HG02981 (cell line): ENCODE measurements around the gene DPP6.

Experiments
- ATAC-seq: cut with Tn5 transposase; IDR thresholded peaks from one replicate; pipeline ENCODE4 v1.9.1; 2021; ENCODE audit warnings: mild to moderate bottlenecking, moderate library complexity; ENCODE audit not compliant: unreplicated experiment

The DPP6 gene

GRCh38 chr7:154898973-154899855 lies 847.0 kb downstream of the DPP6 start:
- ATAC-seq: no peak

- ATAC-seq: no peak
Measured at GRCh38 chr7:154899862-154900261, 847.7 kb downstream of the DPP6 start.

- no peak for ATAC-seq
Measured at GRCh38 chr7:154902600-154903082, 850.4 kb downstream of the DPP6 start.

DNA sequence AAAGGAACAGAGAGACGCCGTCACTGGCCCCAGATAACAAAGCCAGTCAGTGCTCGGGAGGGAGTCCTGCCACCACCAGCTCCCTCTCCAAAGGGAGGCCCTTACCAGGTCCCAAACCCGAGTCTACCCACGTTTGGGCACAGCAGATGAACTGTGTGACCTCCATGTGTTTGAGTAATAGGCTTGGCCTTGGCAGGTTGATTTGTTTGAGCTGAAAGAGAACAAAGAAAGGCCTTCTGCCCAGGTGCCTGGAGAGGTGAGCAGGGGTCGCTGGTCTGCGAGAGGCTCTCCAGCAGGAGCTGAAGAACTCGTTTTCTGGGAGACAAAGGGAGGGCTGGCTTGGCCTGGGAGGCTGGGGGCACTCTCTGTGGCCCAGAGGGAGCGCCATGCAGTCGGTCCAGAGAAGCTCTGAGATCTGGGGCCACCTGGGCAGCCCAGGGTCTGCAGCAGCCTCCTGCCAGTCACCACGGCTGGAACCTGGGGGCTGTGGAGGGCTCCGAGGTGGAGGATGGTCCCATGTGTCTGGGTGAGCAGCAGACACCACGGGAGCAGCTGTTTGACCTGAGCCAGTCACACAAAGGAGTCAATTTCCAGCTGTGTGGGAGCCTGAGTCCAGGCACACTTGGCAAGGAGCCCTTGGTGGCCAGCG lies 851.0 kb downstream of the DPP6 start:
- no peak for ATAC-seq

- ATAC-seq: no peak
Measured at GRCh38 chr7:154905146-154905545, 852.9 kb downstream of the DPP6 start.

- ATAC-seq: no peak
Measured at GRCh38 chr7:154905615-154906014, 853.4 kb downstream of the DPP6 start.

- no peak for ATAC-seq
Measured at GRCh38 chr7:154906201-154906600, 854.0 kb downstream of the DPP6 start.

- no peak for ATAC-seq
Measured at GRCh38 chr7:154906736-154907355, 854.6 kb downstream of the DPP6 start.

DNA sequence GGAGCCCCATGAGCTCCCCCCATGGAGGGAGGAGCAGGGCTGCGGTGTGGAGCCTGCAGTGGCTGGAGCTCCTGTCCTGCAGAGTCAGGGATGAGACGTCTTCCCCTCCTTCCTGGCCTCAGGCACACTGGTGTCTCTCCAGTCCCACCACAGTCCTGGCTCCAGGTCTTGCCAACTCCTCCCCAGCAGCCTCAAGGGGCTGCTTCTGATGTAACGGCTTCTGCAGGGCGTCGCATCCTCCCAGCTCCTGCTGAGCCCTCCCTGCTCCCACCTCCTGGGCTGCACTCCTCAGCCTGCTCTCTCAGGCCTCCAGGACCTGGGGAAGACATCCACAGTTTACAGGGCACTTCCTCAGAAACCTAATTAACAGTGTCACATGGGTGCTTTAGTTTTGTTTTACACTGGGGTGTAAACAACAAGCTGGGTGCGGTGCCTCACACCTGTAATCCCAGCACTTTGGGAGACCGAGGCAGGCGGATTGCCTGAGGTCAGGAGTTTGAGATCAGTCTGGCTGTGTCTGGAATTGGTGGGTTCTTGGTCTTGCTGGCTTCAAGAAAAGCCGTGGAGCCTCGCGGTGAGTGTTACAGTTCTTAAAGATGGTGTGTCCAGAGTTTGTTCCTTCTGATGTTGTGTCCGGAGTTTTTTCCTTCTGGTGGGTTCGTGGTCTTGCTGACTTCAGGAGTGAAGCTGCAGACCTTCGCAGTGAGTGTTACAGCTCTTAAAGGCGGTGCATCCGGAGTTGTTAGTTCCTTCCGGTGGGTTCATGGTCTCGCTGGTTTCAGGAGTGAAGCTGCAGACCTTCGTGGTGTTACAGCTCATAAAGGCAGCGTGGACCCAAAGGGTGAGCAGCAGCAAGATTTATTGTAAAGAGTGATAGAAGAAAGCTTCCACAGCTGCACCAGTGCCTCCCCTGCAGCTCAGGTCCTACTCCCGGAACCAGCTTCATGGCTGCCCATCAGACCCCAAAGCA lies 855.7 kb downstream of the DPP6 start:
- no peak for ATAC-seq

DNA sequence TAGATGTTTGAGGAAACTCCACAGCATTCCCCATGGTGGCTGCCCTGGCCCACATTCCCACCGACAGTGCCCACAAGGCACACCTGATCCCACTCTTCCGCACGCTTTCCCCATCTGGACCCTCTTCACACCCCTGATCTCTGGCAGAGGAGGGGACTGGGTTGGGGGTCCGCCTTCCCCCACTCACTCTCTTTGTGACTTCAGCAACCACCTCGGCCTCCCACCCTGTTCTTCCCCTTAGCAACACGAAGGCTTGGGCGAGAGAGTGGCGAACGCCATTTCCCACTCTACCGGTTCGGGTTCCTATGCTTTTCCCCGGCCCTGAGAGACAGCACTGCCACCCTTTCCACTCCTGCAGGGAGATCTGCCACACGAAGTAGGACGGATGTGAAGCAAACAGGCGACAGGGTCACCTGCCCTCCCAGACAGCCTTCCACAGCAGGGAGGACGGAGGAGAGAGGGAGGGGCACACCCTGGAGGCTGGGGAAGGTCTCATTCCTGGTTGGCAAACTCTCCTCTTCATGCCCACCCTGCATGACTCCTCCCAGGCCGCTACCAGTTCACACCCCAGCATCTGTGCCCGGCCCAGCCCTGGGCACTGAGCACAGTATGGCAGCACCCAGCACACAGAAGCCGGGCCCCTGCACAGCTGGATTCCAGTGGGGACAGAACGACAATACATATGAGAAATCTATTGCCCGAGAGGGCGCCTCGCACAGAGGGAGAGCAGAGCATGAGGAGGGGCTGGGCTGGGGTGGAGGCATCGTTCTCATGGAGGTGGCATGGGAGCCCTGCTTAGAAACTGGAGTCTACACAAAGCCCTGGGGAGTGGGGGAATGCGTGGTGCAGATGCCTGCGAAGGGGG lies 857.3 kb downstream of the DPP6 start:
- no peak for ATAC-seq

DNA sequence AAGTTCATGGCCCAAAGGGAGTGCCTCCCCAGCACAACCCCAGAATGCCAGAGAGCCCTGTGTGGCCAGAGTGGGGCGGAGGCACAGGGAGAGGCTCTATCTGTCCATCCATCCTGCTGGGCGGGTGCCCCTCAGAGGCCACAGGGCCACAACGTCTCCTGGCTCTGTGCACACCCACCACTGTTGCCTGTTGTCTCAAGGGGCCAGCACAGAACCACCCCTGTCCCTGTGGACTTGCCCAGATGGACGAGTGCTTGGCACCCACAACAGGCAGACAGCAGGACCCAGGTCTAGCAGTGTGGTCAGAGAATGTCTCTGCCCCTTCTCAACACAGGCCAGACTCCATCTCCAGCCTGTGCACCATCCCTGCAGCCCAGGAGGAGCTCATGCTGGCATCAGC lies 857.9 kb downstream of the DPP6 start:
- ATAC-seq: no peak

DNA sequence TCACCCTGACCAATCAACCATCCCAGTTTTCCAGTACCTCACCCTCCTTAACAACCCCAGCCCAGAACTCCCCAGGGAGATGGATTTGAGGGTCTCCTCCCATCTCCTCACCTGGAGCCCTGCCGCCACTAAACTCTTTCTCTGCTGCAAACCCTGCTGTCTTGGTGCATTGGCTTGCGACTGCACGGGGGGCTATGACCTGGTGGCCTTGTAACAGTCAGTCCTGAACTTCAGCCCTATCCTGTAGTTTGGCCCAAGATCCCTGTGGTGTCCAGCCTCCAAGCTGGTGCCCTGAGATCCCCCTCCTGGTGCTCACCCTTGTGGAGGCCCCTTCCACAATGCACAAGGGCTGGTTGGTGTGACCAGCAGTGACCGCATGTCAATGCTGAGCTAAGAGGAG lies 858.8 kb downstream of the DPP6 start:
- ATAC-seq: no peak

DNA sequence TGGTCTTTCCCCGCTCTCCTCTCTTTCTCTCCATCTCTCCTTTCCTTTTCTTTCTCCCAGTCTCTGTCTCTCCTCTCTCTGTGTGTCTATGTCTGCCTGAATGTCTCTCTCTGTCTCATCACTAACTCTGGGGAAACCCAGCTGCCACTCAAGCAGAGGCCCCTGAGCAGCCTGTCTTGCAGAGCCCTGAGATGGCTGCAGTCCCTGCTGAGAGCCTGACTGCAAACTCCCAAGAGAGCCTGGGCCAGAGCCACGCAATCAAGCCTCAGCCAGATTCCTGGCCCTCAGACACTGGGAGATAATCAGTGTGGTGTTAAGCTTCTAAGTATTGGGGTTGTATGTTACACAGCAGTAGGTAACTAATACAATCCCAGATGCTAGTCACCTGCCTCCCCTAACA lies 859.2 kb downstream of the DPP6 start:
- no peak for ATAC-seq

- no peak for ATAC-seq
Measured at GRCh38 chr7:154911862-154912455, 859.8 kb downstream of the DPP6 start.

DNA sequence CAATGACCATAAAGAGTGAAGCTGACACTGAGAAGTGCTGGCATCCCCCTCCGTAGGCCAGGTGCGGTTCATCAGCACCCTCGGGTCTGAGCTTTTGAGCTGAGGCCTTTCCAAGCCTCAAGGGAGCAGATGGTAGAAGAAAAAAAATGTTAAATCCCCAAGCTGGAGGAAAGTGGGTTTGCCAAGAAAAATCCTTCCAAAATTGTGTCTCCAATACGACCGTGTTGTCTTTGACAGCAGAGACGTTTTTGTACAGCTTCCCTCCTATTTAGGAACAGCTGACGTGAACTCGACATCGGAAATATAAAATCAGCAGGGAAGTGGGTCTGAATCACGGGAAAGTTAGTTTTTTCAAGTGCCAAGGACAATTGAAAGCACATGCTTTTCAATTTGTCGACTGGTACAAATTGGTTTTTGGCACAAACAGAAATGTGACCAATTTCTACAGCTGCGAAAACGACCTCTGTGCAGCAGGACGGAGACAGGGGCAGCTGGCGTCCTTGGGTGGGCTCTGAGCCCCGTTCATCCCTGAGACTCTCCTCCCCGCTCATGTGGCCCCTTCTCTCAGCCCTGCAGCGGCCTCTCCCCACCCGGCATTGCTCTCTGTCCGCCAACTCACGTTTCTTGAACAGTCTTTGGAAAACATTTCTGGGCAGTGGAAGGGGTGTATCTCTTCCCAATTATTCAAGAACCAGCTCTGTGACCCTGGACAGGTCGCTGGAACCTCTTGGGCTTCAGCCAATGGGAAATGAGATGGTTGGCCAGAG lies 860.9 kb downstream of the DPP6 start:
- no peak for ATAC-seq

- ATAC-seq: peak; percentile 95
Measured at GRCh38 chr7:154913638-154914307, 861.6 kb downstream of the DPP6 start.

DNA sequence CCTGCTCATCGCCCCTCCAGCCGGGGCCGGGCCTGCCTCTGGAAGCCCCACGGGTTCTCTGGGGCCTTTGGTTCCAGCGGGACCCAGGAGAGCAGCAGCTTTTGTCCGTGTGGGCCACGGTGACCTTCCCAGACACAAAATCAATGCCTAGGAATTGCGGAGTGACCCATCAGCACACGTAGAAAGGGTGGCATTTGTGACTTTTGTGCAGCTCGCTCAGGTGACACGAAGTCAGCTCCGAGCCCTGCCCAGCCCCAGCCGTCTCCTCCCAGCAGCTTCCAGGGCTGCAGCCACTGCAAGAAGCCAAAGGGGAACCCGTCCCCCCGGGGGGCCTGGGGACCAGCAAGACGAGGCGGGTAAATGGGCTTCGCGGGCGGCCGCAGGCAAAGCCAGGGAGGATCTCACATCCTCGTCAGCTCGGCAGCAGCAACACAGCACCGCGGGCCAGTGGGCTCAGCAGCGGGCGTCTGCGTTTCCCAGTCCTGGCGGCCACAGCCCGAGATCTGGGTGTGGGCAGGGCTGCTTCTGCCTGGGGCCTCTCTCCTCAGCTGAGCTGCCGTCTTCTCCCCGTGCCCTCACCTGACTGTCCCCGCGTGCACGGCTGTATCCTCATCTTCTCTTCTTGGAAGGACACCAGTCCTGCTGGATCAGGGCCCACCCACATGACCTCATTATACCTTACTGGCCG lies 862.3 kb downstream of the DPP6 start:
- peak; percentile 17 for ATAC-seq
